GM21447 (cell line): ENCODE results near the gene TMEM92.

Experiments
- ATAC-seq: cut with Tn5 transposase; IDR thresholded peaks from one replicate; pipeline ENCODE4 v1.9.1; 2021; ENCODE audit not compliant: unreplicated experiment

Gene TMEM92

DNA sequence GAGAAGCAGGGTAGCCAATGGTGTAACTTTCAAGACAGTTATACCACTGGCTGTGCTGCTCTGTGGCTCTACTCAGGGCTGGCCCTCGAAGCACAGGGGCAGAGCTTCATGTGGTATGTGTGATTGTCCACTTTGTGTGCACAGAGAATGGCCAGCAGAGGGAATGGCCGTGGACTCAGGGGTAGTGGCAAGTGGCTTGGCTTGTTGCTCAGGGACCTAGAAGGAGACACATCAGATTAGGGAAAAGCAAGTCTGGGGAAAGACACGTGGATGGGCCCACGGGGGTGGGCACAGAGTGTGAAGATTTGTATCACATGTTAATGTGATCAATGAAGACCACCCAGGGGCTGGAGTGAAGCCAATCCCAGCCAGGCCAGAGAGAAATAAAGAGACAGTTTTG, 51.6 kb downstream of the TMEM92 start:
- no peak for ATAC-seq

DNA sequence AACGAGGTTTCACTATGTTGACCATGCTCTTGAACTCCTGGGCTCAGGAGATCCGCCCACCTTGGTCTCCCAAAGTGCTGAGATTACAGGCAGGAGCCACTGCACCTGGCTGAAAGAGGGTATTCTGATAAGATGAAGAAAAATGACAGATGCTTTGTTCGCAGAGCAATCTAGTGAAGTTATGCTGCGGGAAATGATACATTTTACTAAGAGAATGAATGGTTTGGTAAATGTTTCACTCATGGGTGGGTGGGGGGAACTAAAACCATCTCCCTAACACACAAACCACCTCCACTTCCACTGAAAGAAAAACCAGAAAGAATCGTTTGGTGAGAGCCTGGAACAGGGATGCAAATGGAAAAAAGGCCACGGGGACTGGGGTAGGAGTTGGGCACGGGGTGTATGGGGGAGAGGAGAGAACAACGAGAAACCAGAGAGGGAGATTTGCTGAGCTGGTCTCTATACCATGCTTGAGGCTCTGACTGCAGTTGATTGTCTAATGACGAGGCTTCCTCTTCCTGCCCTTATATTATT, 52.6 kb downstream of the TMEM92 start:
- no peak for ATAC-seq

DNA sequence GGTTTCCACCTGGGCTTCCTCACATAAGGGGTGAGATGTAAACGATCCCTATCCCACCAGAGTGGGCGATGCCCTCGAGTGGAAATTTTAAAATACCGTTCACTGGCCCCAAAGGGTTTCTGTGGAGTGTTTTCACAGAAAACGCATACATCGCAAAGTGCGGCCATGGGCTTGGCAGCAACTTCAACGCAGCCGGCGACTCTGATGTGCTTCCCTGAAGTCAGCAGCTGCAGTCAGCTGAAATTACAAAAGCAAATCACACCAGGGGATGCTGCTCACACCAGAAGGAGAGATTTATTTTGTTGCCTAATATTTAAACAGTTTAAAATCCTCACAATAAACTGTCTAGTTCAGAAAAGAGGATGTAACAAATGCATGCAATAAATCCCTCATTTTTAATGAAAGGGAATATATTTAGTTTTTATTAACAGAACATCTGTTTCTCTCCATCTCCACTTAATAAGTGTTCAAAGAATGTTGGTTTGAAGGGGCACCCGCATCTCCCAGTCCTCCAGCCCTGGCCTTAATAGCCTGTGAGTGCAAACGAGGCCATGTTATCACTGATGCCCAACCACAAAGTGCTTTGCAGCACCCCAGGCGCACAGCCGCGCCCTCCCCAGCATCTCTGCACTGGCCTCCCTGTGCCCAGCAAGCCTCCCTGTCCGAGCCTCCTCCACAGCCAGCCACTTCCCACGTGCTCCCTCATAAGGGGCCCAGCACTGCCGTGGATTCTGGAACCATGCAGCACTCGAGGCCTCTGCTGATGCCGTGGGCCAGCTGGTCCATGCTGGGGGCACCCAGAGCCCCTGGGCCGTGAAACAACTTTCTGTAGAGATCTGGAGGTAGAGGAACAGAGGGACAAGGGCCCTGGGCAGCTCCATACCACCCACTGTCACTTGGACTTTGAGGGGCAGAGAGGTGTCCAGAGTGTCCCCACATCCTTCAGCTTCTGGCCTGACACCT, 54.4 kb downstream of the TMEM92 start:
- no peak for ATAC-seq

DNA sequence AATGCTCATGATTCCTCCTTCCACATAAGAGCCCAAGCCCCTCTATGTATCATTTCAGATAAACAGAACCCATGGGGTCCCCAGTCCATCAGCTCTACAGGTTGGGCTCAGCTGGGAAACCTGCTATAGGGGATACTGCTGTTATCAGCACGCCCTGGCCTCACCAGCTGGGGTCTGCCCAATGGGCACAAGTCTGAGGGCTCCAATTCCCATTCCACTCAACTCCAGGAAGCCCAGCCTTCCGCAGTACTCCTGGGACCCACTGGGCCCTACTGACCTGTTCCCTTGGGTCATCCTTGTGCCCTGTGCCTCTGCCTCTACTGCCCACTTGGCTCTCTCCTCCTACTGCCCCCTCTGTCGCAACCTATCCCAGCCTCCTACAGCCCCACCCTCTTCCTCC, 55.5 kb downstream of the TMEM92 start:
- no peak for ATAC-seq

DNA sequence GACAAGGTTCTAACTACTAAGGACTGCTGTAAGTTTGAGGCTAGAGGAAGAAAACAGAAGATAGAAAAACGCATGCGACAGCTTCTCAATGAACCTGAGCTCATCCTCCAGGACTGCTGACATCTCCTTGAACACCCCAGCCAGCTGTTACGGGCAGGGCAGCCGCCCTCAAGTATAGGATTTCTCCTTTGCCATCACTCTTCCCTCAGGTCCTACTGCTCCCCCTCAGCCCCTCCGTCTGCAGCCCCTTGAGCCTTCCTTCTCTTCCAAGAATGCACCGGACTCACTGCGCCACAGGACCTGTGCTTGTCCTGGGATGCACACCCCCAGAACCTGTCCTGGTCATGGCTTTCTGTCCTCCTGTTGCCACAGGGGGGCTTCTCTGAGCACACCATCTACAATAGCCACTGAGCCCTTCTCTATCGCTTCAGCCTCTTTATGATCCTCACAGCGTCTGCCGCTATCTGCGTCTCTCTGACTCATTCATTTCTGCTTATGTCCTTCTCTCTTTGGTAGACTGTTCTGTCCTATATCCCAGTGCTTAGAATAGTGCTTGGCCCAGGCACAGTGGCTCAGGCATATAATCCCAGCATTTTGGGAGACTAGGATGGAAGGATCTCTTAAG, 56.0 kb downstream of the TMEM92 start:
- ATAC-seq: no peak
